Transverse colon (tissue), 3 donors: ENCODE data around the gene MYBL2.

ENCODE experiments used
- EP300 ChIP-seq: sonication (generic); formaldehyde crosslinking; IDR thresholded peaks from one replicate; pipeline ENCODE4 v1.6.1; 2017; ENCODE audit warnings: antibody characterized with exemption, low read depth
- TF ChIP-seq, protein P1 (sequence below), 5 experiments: fragments of 200-600 bp in 3 of 5; fragments of 450-650 bp in 2 of 5; sonication (generic) in 3 of 5; IDR thresholded peaks; 1 replicate in 2 of 5; 2 replicates in 3 of 5; pipeline ENCODE4 v1.5.1; 2016 to 2017; ENCODE audit warnings: antibody characterized with exemption in 5 of 5, inconsistent platforms in 3 of 5, mild to moderate bottlenecking in 2 of 5, moderate library complexity in 1 of 5

GRCh38 chr20:43727980-43728590 is 61.2 kb downstream of the MYBL2 start:
- TF ChIP-seq, protein P1, sequence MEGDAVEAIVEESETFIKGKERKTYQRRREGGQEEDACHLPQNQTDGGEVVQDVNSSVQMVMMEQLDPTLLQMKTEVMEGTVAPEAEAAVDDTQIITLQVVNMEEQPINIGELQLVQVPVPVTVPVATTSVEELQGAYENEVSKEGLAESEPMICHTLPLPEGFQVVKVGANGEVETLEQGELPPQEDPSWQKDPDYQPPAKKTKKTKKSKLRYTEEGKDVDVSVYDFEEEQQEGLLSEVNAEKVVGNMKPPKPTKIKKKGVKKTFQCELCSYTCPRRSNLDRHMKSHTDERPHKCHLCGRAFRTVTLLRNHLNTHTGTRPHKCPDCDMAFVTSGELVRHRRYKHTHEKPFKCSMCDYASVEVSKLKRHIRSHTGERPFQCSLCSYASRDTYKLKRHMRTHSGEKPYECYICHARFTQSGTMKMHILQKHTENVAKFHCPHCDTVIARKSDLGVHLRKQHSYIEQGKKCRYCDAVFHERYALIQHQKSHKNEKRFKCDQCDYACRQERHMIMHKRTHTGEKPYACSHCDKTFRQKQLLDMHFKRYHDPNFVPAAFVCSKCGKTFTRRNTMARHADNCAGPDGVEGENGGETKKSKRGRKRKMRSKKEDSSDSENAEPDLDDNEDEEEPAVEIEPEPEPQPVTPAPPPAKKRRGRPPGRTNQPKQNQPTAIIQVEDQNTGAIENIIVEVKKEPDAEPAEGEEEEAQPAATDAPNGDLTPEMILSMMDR (IDR thresholded peaks at IDR 0.05): no peak
- TF ChIP-seq EP300: no peak
